NCI-H2029 (cell line): ENCODE results near the gene COA7.
A peak's percentile ranks its signal among the peaks of the same experiment; 100 is the strongest.
"Not testable (repeated sequence)": the region's sequence is repeated elsewhere in the genome, so short reads cannot be mapped to it uniquely, and the experiment has no call there.

ENCODE experiments used
- DNase-seq: peaks from one replicate; lab custom pipeline; 2025; lab: John Stamatoyannopoulos, UW

COA7 gene

GRCh38 chr1:52706136-52706670 lies 8.1 kb upstream of the COA7 start:
- no peak for DNase-seq

- DNase-seq: peak; percentile 99
Measured at GRCh38 chr1:52702886-52703787, 5.0 kb upstream of the COA7 start.

- DNase-seq: no peak
Measured at GRCh38 chr1:52695627-52696026, 2.5 kb downstream of the COA7 start.

- DNase-seq: no peak
Measured at GRCh38 chr1:52693843-52694242, 4.3 kb downstream of the COA7 start.

GRCh38 chr1:52693351-52693750 lies 4.8 kb downstream of the COA7 start:
- not testable (repeated sequence) for DNase-seq

- DNase-seq: no peak
Measured at GRCh38 chr1:52692697-52693096, 5.5 kb downstream of the COA7 start.

- DNase-seq: no peak
Measured at GRCh38 chr1:52691821-52692220, 6.3 kb downstream of the COA7 start.

GRCh38 chr1:52686830-52687229 lies 11.3 kb downstream of the COA7 start:
- no peak for DNase-seq

GRCh38 chr1:52686261-52686751 lies 11.8 kb downstream of the COA7 start:
- DNase-seq: peak; percentile 63

- DNase-seq: no peak
Measured at GRCh38 chr1:52684545-52684944, 13.6 kb downstream of the COA7 start.

- no peak for DNase-seq
Measured at GRCh38 chr1:52683367-52683940, 14.7 kb downstream of the COA7 start.

- no peak for DNase-seq
Measured at GRCh38 chr1:52681136-52681535, 17.0 kb downstream of the COA7 start.

- DNase-seq: no peak
Measured at GRCh38 chr1:52680353-52680752, 17.8 kb downstream of the COA7 start.

- no peak for DNase-seq
Measured at GRCh38 chr1:52679498-52679897, 18.6 kb downstream of the COA7 start.

GRCh38 chr1:52679048-52679447 lies 19.1 kb downstream of the COA7 start:
- DNase-seq: no peak

GRCh38 chr1:52677076-52677806 lies 20.9 kb downstream of the COA7 start:
- peak; percentile 22 for DNase-seq

GRCh38 chr1:52676249-52676903 lies 21.8 kb downstream of the COA7 start:
- no peak for DNase-seq

GRCh38 chr1:52674497-52675384 lies 23.4 kb downstream of the COA7 start:
- no peak for DNase-seq

GRCh38 chr1:52673513-52673912 lies 24.6 kb downstream of the COA7 start:
- no peak for DNase-seq

- no peak for DNase-seq
Measured at GRCh38 chr1:52672946-52673345, 25.2 kb downstream of the COA7 start.

GRCh38 chr1:52670604-52671003 lies 27.5 kb downstream of the COA7 start:
- DNase-seq: no peak
